Measurements from ENCODE around the gene FFAR3.

FFAR3 gene

GRCh38 chr19:35357867-35358573, at the start of gene FFAR3:
TSS of gene FFAR3 (plus strand) at chr19:35358460. CDS start at chr19:35358891, 431 bp downstream.
- Histone ChIP-seq H3K4me3 (ENCODE audit: low read length) (no peak within 1 kb of the TSS), H3K36me3 (ENCODE audit: control insufficient read depth, insufficient read depth, low read length) (no peaks in the 10 kb centered on the region), H3K4me1 (ENCODE audit: control insufficient read depth, insufficient read depth, low read length) (no peaks in the 10 kb centered on the region), H3K27me3 (ENCODE audit: control insufficient read depth, insufficient read depth, low read length) (no peaks in the 10 kb centered on the region), H3K9me3 (ENCODE audit: control insufficient read depth, insufficient read depth, low read length) (no peaks in the 10 kb centered on the region), H3K27ac (ENCODE audit: low read length) (no peak within 1 kb of the TSS)
- DNase-seq (ENCODE audit: low read depth, low spot score): no peak
- no CpG with 5 or more reads among the region's 18 CpGs for WGBS (ENCODE audit: insufficient coverage, insufficient read length)

- Histone ChIP-seq H3K36me3 (ENCODE audit: control insufficient read depth, insufficient read depth, low read length) (no peaks in the 10 kb centered on the region; the same call in 1 of the 2 replicates), H3K4me3 (ENCODE audit: low read length) (no peak overlapping the region), H3K4me1 (ENCODE audit: control insufficient read depth, insufficient read depth, low read length) (no peaks in the 10 kb centered on the region), H3K27me3 (ENCODE audit: control insufficient read depth, insufficient read depth, low read length) (no peaks in the 10 kb centered on the region), H3K9me3 (ENCODE audit: control insufficient read depth, insufficient read depth, low read length) (no peaks in the 10 kb centered on the region), H3K27ac (ENCODE audit: low read length) (no peak overlapping the region)
- WGBS (ENCODE audit: insufficient coverage, insufficient read length): no CpG with 5 or more reads among the region's 7 CpGs
- no peak for DNase-seq (ENCODE audit: low read depth, low spot score)
Measured at GRCh38 chr19:35308910-35309309, 49.4 kb upstream of the FFAR3 start.

- Histone ChIP-seq H3K36me3 (ENCODE audit: control insufficient read depth, insufficient read depth, low read length) (no peaks in the 10 kb centered on the region; the same call in 1 of the 2 replicates), H3K9me3 (ENCODE audit: control insufficient read depth, insufficient read depth, low read length) (no peaks in the 10 kb centered on the region), H3K4me1 (ENCODE audit: control insufficient read depth, insufficient read depth, low read length) (no peaks in the 10 kb centered on the region), H3K27ac (ENCODE audit: low read length) (no peak overlapping the region), H3K4me3 (ENCODE audit: low read length) (no peak overlapping the region), H3K27me3 (ENCODE audit: control insufficient read depth, insufficient read depth, low read length) (no peaks in the 10 kb centered on the region)
- WGBS (ENCODE audit: insufficient coverage, insufficient read length): no CpG with 5 or more reads among the region's 47 CpGs
- DNase-seq (ENCODE audit: low read depth, low spot score): no peak
Measured at GRCh38 chr19:35309481-35310279, 48.6 kb upstream of the FFAR3 start.

- Histone ChIP-seq H3K27ac (ENCODE audit: low read length) (no peak overlapping the region), H3K36me3 (ENCODE audit: control insufficient read depth, insufficient read depth, low read length) (no peaks in the 10 kb centered on the region; the same call in 1 of the 2 replicates), H3K4me1 (ENCODE audit: control insufficient read depth, insufficient read depth, low read length) (no peaks in the 10 kb centered on the region), H3K4me3 (ENCODE audit: low read length) (no peak overlapping the region), H3K9me3 (ENCODE audit: control insufficient read depth, insufficient read depth, low read length) (no peaks in the 10 kb centered on the region), H3K27me3 (ENCODE audit: control insufficient read depth, insufficient read depth, low read length) (no peaks in the 10 kb centered on the region)
- WGBS (ENCODE audit: insufficient coverage, insufficient read length): no CpG with 5 or more reads among the region's 12 CpGs
- DNase-seq (ENCODE audit: low read depth, low spot score): no peak
Measured at GRCh38 chr19:35310331-35310730, 47.9 kb upstream of the FFAR3 start.

GRCh38 chr19:35310811-35311465, 47.3 kb upstream of the FFAR3 start:
- Histone ChIP-seq H3K4me3 (ENCODE audit: low read length) (no peak overlapping the region), H3K27ac (ENCODE audit: low read length) (no peak overlapping the region), H3K9me3 (ENCODE audit: control insufficient read depth, insufficient read depth, low read length) (no peaks in the 10 kb centered on the region), H3K27me3 (ENCODE audit: control insufficient read depth, insufficient read depth, low read length) (no peaks in the 10 kb centered on the region), H3K4me1 (ENCODE audit: control insufficient read depth, insufficient read depth, low read length) (no peaks in the 10 kb centered on the region), H3K36me3 (ENCODE audit: control insufficient read depth, insufficient read depth, low read length) (no peaks in the 10 kb centered on the region; the same call in 1 of the 2 replicates)
- no CpG with 5 or more reads among the region's 10 CpGs for WGBS (ENCODE audit: insufficient coverage, insufficient read length)
- DNase-seq (ENCODE audit: low read depth, low spot score): no peak

GRCh38 chr19:35311901-35312665, 46.2 kb upstream of the FFAR3 start:
- Histone ChIP-seq H3K27ac (ENCODE audit: low read length) (no peak overlapping the region), H3K27me3 (ENCODE audit: control insufficient read depth, insufficient read depth, low read length) (no peaks in the 10 kb centered on the region), H3K9me3 (ENCODE audit: control insufficient read depth, insufficient read depth, low read length) (no peaks in the 10 kb centered on the region), H3K36me3 (ENCODE audit: control insufficient read depth, insufficient read depth, low read length) (no peaks in the 10 kb centered on the region; the same call in 1 of the 2 replicates), H3K4me1 (ENCODE audit: control insufficient read depth, insufficient read depth, low read length) (no peaks in the 10 kb centered on the region), H3K4me3 (ENCODE audit: low read length) (no peak overlapping the region)
- no peak for DNase-seq (ENCODE audit: low read depth, low spot score)
- no CpG with 5 or more reads among the region's 21 CpGs for WGBS (ENCODE audit: insufficient coverage, insufficient read length)

GRCh38 chr19:35313587-35313986, 44.7 kb upstream of the FFAR3 start:
- Histone ChIP-seq H3K4me3 (ENCODE audit: low read length) (no peak overlapping the region), H3K27me3 (ENCODE audit: control insufficient read depth, insufficient read depth, low read length) (no peaks in the 10 kb centered on the region), H3K9me3 (ENCODE audit: control insufficient read depth, insufficient read depth, low read length) (no peaks in the 10 kb centered on the region), H3K36me3 (ENCODE audit: control insufficient read depth, insufficient read depth, low read length) (no peaks in the 10 kb centered on the region; the same call in 1 of the 2 replicates), H3K27ac (ENCODE audit: low read length) (no peak overlapping the region), H3K4me1 (ENCODE audit: control insufficient read depth, insufficient read depth, low read length) (no peaks in the 10 kb centered on the region)
- no CpG with 5 or more reads among the region's 7 CpGs for WGBS (ENCODE audit: insufficient coverage, insufficient read length)
- no peak for DNase-seq (ENCODE audit: low read depth, low spot score)

GRCh38 chr19:35314031-35314430, 44.2 kb upstream of the FFAR3 start:
- no peak for DNase-seq (ENCODE audit: low read depth, low spot score)
- no peak overlapping the region for H3K4me3 ChIP-seq (ENCODE audit: low read length)
- WGBS (ENCODE audit: insufficient coverage, insufficient read length): no CpG with 5 or more reads among the region's 8 CpGs
- H3K9me3 ChIP-seq (ENCODE audit: control insufficient read depth, insufficient read depth, low read length): no peaks in the 10 kb centered on the region
- H3K36me3 ChIP-seq (ENCODE audit: control insufficient read depth, insufficient read depth, low read length): no peaks in the 10 kb centered on the region; the same call in 1 of the 2 replicates
- H3K27ac ChIP-seq (ENCODE audit: low read length): no peak overlapping the region
- no peaks in the 10 kb centered on the region for H3K4me1 ChIP-seq (ENCODE audit: control insufficient read depth, insufficient read depth, low read length)
- H3K27me3 ChIP-seq (ENCODE audit: control insufficient read depth, insufficient read depth, low read length): no peaks in the 10 kb centered on the region

GRCh38 chr19:35314858-35315470, 43.3 kb upstream of the FFAR3 start:
- H3K27me3 ChIP-seq (ENCODE audit: control insufficient read depth, insufficient read depth, low read length): no peaks in the 10 kb centered on the region
- H3K27ac ChIP-seq (ENCODE audit: low read length): no peak overlapping the region
- H3K36me3 ChIP-seq (ENCODE audit: control insufficient read depth, insufficient read depth, low read length): no peaks in the 10 kb centered on the region
- no peak overlapping the region for H3K4me3 ChIP-seq (ENCODE audit: low read length)
- WGBS (ENCODE audit: insufficient coverage, insufficient read length): no CpG with 5 or more reads among the region's 10 CpGs
- H3K9me3 ChIP-seq (ENCODE audit: control insufficient read depth, insufficient read depth, low read length): no peaks in the 10 kb centered on the region
- no peaks in the 10 kb centered on the region for H3K4me1 ChIP-seq (ENCODE audit: control insufficient read depth, insufficient read depth, low read length)
- DNase-seq (ENCODE audit: low read depth, low spot score): no peak
